ENCODE data around the gene SLC38A2. TPM values are rescaled to one million over a fixed set of nuclear protein-coding genes. Genes with fewer than 3 reads are reported as not detected.

Gene SLC38A2
- 247 and 1,122 TPM in 2 replicates for total RNA-seq

GRCh38 chr12:46372544-46373300 lies at the start of gene SLC38A2:
Gene SLC38A2, minus strand, starts transcription at chr12:46372773. Its CDS starts 1,480 bp downstream, at chr12:46371293.

Other genes with a start within 250 kb of the SLC38A2 start
- 45.0 and 202 TPM in 2 replicates for gene SLC38A1, start 103.7 kb downstream of the SLC38A2 start, total RNA-seq

Data from bladder microvascular endothelial cell (primary cell).